NCI-H2196 (cell line): ENCODE results near the gene DTX3.
"Not testable (repeated sequence)": the region's sequence is repeated elsewhere in the genome, so short reads cannot be mapped to it uniquely, and the experiment has no call there.

Source experiments
- DNase-seq: peaks from one replicate; lab custom pipeline; 2025; ENCODE audit not compliant: unreplicated experiment; lab: John Stamatoyannopoulos, UW

Gene DTX3, protein sequence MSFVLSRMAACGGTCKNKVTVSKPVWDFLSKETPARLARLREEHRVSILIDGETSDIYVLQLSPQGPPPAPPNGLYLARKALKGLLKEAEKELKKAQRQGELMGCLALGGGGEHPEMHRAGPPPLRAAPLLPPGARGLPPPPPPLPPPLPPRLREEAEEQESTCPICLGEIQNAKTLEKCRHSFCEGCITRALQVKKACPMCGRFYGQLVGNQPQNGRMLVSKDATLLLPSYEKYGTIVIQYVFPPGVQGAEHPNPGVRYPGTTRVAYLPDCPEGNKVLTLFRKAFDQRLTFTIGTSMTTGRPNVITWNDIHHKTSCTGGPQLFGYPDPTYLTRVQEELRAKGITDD

GRCh38 chr12:57604454-57604991, at the start of gene DTX3:
TSS of gene DTX3 (plus strand) at chr12:57604824. CDS start at chr12:57606518, 1,694 bp downstream.
- peak; percentile 60 for DNase-seq

GRCh38 chr12:57554897-57555296, 49.7 kb upstream of the DTX3 start:
- DNase-seq: no peak

DNA sequence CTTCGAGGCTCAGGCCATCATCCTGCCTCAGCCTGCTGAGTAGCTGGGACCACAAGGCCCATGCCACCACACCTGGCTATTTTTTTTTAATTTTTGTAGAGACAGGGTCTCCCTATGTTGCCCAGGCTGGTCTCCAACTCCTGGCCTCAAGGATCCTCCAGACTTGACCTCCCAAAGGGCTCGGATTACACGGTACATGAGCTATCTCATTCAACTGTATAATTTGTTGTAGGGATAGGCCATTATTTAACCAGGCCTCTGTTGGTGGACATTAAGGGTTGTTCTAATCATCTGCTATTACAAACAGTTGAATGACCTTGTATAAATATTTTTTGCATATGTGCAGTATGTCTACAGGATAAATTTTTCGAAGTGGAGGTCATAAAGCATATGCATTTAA, 45.8 kb upstream of the DTX3 start:
- DNase-seq: no peak

GRCh38 chr12:57560516-57560915, 44.1 kb upstream of the DTX3 start:
- DNase-seq: no peak

DNA sequence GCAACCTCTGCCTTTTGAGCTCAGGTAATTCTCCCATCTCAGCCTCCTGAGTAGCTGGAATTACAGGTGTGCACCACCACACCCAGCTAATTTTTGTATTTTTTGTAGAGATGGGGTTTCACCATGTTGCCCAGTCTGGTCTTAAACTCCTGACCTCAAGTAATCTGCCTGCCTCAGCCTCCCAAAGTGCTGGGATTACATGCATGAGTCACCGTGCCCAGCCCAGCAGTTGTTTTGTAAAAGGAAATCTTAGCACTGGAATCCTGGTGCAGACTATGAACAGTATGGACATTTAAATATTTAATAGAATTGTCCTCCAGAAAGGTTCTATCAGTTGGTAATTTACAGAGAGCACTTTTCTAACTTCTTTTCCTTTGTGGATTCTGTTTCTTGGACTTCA, 43.5 kb upstream of the DTX3 start:
- DNase-seq: not testable (repeated sequence)

GRCh38 chr12:57563358-57563757, 41.3 kb upstream of the DTX3 start:
- no peak for DNase-seq

DNA sequence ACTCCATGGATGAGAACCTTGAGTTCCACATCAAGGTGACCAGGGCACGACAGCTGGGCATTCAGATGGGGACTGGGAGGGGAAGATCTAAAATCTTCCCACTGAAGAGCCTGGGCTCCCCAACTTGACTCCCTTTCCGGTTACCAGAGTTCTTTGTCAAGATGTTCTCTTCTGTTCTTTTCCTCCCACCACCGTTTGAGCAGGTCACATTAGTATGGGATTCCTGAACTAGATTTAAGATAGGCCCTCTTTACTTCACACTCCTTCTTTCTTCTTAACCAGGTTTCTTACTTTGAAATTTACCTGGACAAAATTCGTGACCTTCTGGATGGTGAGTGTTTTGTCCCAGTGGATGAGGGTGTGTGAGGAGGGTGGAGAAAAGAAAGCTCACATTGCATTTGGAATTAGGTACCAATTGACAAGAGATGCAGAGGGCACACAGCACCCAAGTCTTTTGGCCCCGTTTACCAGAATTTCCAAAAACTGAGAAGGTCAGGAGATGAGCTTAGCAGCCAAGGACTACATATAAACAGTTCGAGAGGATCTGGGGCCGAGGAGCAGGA, 40.4 kb upstream of the DTX3 start:
- DNase-seq: no peak

DNA sequence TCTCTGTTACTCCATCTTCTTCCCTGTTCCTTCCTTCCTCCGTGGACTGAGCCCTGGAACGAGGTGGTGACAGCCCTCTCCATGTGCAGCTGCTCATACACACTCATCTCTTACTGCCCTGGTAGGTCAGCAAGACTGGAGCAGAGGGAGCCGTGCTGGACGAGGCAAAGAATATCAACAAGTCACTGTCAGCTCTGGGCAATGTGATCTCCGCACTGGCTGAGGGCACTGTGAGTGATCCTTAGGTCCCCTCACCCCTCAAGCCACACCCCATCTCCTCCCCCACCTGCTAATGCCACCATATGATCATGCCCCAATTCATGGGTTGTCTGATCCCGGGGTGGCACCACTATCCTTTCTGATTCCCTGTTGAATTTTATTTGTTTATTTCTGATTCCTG, 35.8 kb upstream of the DTX3 start:
- no peak for DNase-seq

DNA sequence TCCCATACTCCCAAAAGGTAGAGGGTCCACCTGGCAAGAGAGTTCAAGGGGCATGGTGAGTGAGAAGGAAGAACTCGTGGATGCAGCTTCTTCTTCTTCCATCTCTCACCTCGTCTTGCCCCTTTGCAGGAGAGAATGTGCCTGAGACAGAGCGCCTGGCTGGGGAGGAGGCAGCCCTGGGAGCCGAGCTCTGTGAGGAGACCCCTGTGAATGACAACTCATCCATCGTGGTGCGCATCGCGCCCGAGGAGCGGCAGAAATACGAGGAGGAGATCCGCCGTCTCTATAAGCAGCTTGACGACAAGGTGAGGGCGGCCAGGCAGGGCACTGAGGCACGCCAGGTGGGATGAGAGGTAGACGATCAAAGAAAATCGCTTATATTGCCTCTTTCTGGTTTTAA, 34.8 kb upstream of the DTX3 start:
- DNase-seq: no peak

DNA sequence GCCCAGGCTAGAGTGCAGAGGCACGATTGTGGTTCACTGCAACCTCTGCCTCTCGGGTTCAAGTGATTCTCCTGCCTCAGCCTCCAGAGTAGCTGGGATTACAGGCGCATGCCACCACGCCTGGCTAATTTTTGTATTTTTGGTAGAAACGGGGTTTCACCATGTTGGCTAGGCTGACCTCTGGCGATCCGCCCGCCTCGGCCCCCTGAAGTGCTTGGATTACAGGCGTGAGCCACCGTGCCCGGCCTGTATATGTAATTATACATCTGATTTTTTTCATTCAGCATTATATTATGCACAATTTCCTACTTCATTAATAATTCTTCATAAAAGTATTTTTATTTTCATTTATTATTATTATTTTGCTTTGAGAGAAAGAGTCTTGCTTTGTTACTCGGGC, 34.2 kb upstream of the DTX3 start:
- not testable (repeated sequence) for DNase-seq

GRCh38 chr12:57571926-57572762, 32.5 kb upstream of the DTX3 start:
- no peak for DNase-seq

DNA sequence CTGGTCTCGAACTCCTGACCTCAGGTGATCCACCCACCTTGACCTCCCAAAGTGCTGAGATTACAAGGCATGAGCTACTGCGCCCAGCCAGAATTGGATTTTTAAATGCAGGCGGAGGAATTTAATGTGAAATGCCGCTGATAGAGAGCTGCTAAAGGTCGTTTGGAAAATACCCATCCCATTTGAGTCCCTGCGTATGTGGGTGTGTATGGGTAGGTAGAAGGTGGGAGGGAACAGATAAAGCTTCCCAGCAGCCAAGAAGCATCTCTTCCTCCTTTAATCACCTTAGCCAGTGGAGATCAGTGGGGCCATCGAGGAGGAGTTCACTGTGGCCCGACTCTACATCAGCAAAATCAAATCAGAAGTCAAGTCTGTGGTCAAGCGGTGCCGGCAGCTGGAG, 29.8 kb upstream of the DTX3 start:
- DNase-seq: no peak

- no peak for DNase-seq
Measured at GRCh38 chr12:57575771-57576612, 28.6 kb upstream of the DTX3 start.

GRCh38 chr12:57576613-57577160, 27.9 kb upstream of the DTX3 start:
- DNase-seq: no peak

GRCh38 chr12:57577981-57578758, 26.5 kb upstream of the DTX3 start:
- DNase-seq: no peak

GRCh38 chr12:57579011-57579410, 25.6 kb upstream of the DTX3 start:
- no peak for DNase-seq

GRCh38 chr12:57579677-57580465, 24.8 kb upstream of the DTX3 start:
- no peak for DNase-seq

GRCh38 chr12:57580466-57580795, 24.2 kb upstream of the DTX3 start:
- no peak for DNase-seq

- no peak for DNase-seq
Measured at GRCh38 chr12:57581802-57582201, 22.8 kb upstream of the DTX3 start.
